Measurements from ENCODE around the gene SRSF9.

GRCh38 chr12:120470150-120470784 lies 719 bp upstream of the SRSF9 start:
- TF ChIP-seq EZH2phosphoT487 (IDR thresholded peaks at IDR 0.05; ENCODE audit: insufficient read depth, low read depth) (no peak), EZH2 (IDR thresholded peaks at IDR 0.05; ENCODE audit: insufficient read depth, poor library complexity, severe bottlenecking) (no peak)

Data from GM23248 (cell line).